VCaP (cell line): ENCODE measurements around the gene U2SURP.
"Not testable (repeated sequence)": the region's sequence is repeated elsewhere in the genome, so short reads cannot be mapped to it uniquely, and the experiment has no call there.

ENCODE experiments used
- H3K27ac ChIP-seq: fragments of 450-650 bp; 2 replicates; pipeline ENCODE4 v1.5.1; 2017
- TF ChIP-seq, protein P1 (sequence below): fragments of 450-650 bp; conservative IDR thresholded peaks from 2 replicates; pipeline ENCODE4 v1.5.1; 2017; ENCODE audit warnings: mild to moderate bottlenecking, moderate library complexity

The U2SURP gene

DNA sequence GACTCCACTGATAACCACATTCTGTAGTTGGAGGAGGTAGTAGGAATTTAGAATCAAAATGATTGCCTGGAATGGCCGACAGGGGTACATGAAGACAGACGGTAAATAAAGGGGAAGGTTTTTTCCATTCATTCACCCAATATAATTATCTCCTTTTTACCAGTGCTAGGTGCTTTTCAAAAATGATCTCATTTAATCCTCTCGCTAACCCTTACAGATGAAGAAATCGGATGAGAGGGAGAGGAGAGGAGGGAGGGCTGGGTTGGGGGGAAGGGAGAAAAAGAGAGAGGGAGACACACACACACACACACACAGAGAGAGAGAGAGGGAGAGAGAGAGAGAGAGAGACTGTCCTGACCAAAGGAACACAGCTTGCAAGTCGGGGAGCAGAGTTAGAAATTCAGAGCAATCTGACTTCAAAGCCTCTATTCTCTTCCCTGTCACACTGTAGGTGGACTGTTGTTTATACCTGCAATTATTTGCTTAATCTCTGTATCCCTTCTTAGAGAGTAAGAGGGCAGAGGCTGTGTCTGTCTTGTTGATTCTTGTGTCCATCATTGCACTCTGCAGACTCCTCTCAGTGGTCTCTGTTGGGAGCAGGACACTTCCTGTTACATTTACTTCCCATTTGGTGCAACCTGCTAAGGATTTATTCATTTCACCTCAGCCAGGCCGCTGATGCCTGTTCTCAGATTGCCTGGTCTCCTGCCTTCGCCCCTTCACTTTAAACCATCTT is 19.2 kb upstream of the U2SURP start:
- TF ChIP-seq, protein P1, sequence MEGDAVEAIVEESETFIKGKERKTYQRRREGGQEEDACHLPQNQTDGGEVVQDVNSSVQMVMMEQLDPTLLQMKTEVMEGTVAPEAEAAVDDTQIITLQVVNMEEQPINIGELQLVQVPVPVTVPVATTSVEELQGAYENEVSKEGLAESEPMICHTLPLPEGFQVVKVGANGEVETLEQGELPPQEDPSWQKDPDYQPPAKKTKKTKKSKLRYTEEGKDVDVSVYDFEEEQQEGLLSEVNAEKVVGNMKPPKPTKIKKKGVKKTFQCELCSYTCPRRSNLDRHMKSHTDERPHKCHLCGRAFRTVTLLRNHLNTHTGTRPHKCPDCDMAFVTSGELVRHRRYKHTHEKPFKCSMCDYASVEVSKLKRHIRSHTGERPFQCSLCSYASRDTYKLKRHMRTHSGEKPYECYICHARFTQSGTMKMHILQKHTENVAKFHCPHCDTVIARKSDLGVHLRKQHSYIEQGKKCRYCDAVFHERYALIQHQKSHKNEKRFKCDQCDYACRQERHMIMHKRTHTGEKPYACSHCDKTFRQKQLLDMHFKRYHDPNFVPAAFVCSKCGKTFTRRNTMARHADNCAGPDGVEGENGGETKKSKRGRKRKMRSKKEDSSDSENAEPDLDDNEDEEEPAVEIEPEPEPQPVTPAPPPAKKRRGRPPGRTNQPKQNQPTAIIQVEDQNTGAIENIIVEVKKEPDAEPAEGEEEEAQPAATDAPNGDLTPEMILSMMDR = no peak
- H3K27ac ChIP-seq = no peak overlapping the region

DNA sequence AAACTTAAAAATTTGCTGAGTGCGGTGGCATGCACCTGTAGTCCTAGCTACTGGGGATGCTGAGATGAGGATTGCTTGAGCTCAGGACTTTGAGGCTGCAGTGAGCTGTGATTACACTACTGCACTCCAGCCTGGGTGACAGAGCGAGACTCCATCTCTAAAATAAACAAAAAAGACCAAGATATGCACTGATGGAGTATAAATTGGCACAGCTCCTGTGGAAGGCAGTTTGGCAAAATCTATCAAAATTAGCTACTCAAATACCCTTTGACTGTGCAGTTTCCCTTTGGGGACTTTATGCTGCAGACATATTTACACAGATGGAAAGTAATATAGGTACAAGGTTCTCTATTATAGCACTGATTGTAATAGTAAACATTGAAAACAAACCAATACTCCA is 18.1 kb upstream of the U2SURP start:
- TF ChIP-seq, protein P1 = no peak
- no peak overlapping the region for H3K27ac ChIP-seq

DNA sequence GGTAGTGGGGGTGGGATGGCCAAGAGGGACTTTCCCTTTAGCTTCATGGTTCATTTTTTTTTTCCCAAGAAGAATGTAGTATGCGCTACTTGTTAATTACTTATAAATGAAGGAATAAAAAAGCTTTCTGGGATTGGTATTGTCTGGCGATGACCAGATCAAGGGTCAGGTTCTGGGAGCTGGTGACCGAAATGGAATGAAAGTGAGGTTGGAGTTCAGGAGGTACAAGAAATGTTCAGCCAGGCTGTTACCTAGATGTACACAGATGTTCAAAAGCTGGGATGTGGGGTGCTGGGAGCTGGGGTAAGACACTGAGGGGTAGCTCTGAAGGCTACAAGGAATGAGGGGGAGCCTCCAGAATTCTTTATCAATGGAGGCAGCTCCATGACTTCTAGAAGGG is 17.1 kb upstream of the U2SURP start:
- H3K27ac ChIP-seq = no peak overlapping the region
- TF ChIP-seq, protein P1 = no peak

DNA sequence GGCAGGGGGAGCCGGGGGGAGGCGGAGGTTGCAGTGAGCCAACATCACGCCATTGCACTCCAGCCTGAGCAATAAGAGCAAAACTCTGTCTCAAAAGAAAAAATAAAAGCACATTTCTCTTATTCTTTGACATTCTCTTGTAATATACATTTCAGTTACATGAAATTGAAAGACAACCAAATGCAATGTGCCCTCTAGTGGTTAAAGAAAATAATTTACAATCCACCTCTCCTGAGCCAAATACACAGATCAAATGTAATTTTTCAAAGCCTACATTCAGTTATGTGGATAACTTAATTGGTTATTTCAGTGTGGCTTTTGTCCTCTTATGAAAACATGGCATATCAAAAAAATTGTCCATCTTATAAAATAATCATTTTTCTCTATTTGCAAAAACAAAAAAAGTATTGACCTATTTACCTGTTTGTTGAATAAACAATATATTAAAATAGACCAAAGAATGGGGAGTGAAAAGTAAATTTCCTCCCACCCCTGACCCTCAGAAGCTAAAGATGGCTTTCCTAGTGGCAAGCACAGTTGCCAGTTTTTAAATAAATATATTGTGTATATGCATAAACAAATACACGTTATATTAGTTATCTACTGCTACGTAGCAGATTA is 14.2 kb upstream of the U2SURP start:
- TF ChIP-seq, protein P1 = peak; percentile 83
- H3K27ac ChIP-seq = no peak overlapping the region

DNA sequence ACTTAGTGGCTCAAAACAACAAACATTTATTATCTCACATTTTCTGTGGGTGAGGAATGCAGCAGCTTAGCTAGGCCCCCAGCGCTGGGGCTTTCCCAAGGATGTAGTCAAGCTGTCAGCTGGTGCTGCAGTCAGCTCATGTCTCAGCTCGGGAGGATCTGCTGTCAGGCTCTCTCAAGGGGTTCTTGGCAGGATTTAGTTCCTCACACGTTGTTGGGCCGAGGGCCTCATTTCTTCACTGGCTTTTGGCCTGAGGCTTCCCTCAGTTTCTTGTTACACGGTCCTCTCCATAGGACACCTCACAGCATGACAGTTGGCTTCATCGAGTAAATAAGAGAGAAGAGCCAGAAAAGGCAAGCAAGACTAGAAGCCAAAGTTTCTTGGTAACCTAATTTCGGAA is 13.7 kb upstream of the U2SURP start:
- TF ChIP-seq, protein P1 = no peak
- H3K27ac ChIP-seq = no peak overlapping the region

DNA sequence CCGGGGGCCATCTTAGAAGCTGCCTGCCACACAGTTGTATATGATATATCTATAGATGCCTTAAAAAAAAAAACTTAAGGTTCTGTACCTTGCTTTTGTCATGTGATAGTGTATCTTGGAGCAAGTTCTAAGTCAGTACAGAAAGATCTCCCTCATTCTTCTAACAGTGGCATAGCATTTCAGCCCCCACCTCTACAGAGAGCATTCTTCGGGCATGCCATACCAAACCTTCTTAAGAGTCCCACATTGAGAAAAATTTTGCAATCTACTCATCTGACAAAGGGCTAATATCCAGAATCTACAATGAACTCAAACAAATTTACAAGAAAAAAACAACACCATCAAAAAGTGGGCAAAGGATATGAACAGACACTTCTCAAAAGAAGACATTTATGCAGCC is 13.1 kb upstream of the U2SURP start:
- not testable (repeated sequence) for H3K27ac ChIP-seq

DNA sequence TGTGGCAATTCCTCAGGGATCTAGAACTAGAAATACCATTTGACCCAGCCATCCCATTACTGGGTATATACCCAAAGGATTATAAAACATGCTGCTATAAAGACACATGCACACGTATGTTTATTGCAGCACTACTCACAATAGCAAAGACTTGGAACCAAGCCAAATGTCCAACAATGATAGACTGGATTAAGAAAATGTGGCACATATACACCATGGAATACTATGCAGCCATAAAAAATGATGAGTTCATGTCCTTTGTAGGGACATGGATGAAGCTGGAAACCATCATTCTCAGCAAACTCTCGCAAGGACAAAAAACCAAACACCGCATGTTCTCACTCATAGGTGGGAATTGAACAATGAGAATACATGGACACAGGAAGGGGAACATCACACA is 12.5 kb upstream of the U2SURP start:
- not testable (repeated sequence) for H3K27ac ChIP-seq

DNA sequence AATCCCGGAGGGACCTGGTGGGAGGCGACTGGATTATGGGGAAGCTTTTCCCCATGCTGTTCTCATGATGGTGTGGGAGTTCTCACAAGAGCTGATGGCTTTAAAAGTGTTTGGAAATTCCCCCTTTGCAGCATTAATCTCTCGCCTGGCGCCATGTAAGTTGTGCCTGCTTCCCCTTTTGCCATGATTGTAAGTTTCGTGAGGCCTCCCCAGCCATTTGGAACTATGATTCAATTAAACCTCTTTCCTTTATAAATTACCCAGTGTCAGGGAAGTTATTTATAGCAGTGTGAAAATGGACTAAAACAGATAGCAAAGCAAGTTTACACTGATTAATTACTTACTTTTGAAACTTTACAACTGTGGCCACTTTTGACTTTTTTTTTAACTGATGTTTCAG is 10.6 kb upstream of the U2SURP start:
- TF ChIP-seq, protein P1 = no peak
- H3K27ac ChIP-seq = no peak overlapping the region
